ENCODE data around the gene FNDC4.

The FNDC4 gene

DNA sequence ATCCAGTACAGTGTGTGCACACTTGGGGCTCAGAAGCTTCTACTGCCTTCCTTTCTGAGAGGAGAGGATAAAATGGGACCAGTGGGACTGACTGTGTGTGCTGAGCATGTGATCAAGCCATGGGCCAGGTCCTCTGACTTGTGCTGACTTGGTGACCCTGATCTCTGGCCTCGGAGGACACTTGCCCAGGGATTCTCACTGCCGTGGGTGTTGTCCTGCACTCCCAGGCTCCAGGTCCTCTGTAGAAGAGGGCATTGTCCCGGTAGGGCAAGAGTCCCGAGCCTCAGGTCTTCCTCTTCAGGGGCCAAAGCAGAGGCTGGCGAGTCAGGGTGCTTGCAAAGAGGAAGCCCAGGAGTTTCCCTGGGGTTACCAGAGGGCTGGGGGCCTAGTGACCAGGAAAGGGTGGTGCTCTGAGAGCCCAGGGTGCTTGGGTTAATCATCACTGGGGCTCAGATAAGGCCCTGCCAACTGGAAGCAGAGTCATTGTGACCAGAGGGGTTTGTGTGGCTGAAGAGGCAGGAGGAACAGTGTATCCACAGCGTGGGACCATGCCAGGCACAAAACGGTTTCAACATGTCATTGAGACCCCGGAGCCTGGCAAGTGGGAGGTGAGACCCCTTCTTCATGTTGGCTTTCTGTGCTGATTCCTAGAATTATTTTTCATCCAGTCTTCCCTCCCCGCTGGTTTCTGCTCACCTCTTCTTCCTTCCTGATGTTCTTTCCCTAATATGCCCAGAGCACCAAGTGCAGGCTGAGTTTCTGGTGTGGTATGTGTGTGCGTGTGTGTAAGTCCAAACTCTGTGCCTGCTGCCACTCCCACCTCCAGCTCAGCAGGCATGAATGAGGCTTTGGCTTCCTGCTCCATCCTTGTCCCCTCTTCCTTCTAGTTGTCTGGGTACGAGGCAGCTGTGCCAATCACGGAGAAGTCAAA is 1.6 kb upstream of the FNDC4 start, which contains the start of gene GCKR:
Gene GCKR, plus strand, starts transcription at position 483 of the 931 bp plus-strand sequence. Its CDS starts 66 bp downstream, at position 549.
- Histone ChIP-seq H4K20me1 (ENCODE audit: insufficient read depth, low read length) (no peaks in the 10 kb centered on the region), H3K4me2 (ENCODE audit: low read depth, low read length) (no peak within 1 kb of the TSS), H3K79me2 (ENCODE audit: low read length) (no peaks in the 10 kb centered on the region), H3K36me3 (replicated peaks; ENCODE audit: insufficient read depth, low read length) (no peaks in the 10 kb centered on the region), H3K4me1 (ENCODE audit: low read length) (no peaks in the 10 kb centered on the region), H3K27ac (ENCODE audit: low read length) (no peak within 1 kb of the TSS), H3F3A (ENCODE audit: insufficient read depth, low read length) (no peaks in the 10 kb centered on the region), H2AFZ (ENCODE audit: low read length) (no peak within 1 kb of the TSS), H3K9ac (ENCODE audit: low read length) (no peak within 1 kb of the TSS), H3K9me2 (replicated peaks; ENCODE audit: insufficient read depth, low read length) (no peaks in the 10 kb centered on the region), H3K27me3 (replicated peaks; ENCODE audit: insufficient read depth, low read length) (peaks cover 13% of the 10 kb centered on the region), H3K4me3 (ENCODE audit: low read length) (no peak within 1 kb of the TSS), H3K9me3 (replicated peaks; ENCODE audit: insufficient read depth, low read length) (no peaks in the 10 kb centered on the region)
- TF ChIP-seq EZH2 (optimal IDR thresholded peaks at IDR 0.05; ENCODE audit: low read depth, low read length) (no peak), EZH2phosphoT487 (IDR thresholded peaks at IDR 0.05; ENCODE audit: low read length) (no peak)
- TF ChIP-seq, protein P1, sequence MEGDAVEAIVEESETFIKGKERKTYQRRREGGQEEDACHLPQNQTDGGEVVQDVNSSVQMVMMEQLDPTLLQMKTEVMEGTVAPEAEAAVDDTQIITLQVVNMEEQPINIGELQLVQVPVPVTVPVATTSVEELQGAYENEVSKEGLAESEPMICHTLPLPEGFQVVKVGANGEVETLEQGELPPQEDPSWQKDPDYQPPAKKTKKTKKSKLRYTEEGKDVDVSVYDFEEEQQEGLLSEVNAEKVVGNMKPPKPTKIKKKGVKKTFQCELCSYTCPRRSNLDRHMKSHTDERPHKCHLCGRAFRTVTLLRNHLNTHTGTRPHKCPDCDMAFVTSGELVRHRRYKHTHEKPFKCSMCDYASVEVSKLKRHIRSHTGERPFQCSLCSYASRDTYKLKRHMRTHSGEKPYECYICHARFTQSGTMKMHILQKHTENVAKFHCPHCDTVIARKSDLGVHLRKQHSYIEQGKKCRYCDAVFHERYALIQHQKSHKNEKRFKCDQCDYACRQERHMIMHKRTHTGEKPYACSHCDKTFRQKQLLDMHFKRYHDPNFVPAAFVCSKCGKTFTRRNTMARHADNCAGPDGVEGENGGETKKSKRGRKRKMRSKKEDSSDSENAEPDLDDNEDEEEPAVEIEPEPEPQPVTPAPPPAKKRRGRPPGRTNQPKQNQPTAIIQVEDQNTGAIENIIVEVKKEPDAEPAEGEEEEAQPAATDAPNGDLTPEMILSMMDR (IDR thresholded peaks at IDR 0.05; ENCODE audit: low read length), result no peak
- no peak for DNase-seq

DNA sequence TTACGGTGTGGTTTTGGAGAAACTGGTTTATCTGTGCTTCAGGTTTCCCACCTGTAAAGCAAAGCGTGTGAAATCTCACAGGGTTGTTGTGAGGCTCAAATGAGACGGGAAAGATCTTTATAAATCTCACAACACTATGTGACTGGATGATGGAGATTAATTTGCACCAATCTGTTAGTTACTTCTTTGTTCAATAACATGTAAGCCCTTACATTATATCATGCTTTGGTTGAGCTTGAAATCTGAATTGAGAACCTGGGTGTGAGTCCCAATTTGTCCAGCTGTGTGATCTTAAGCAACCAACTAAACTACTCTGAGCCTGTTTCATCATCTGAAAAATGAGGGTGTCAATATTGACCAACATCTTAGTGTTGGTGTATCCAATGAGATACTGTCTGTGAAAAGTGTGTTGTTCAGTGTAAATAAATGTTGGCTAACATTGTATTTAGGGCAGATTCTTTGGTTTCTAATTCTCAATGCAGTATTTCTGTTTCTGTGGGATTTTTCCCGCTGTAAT is 898 bp upstream of the FNDC4 start:
- H3K4me2 ChIP-seq (ENCODE audit: low read depth, low read length), result no peak overlapping the region
- no peak overlapping the region for H2AFZ ChIP-seq (ENCODE audit: low read length)
- no peak overlapping the region for H3K27ac ChIP-seq (ENCODE audit: low read length)
- H3K9me2 ChIP-seq (replicated peaks; ENCODE audit: insufficient read depth, low read length), result no peaks in the 10 kb centered on the region
- no peak for TF ChIP-seq EZH2 (optimal IDR thresholded peaks at IDR 0.05; ENCODE audit: low read depth, low read length)
- no peak for TF ChIP-seq EZH2phosphoT487 (IDR thresholded peaks at IDR 0.05; ENCODE audit: low read length)
- TF ChIP-seq, protein P1 (IDR thresholded peaks at IDR 0.05; ENCODE audit: low read length), result no peak
- H3K9me3 ChIP-seq (replicated peaks; ENCODE audit: insufficient read depth, low read length), result no peaks in the 10 kb centered on the region
- no peak overlapping the region for H3K9ac ChIP-seq (ENCODE audit: low read length)
- H3K36me3 ChIP-seq (replicated peaks; ENCODE audit: insufficient read depth, low read length), result no peaks in the 10 kb centered on the region
- no peaks in the 10 kb centered on the region for H3F3A ChIP-seq (ENCODE audit: insufficient read depth, low read length)
- no peak for DNase-seq
- H3K4me3 ChIP-seq (ENCODE audit: low read length), result no peak overlapping the region
- no peaks in the 10 kb centered on the region for H4K20me1 ChIP-seq (ENCODE audit: insufficient read depth, low read length)
- H3K79me2 ChIP-seq (ENCODE audit: low read length), result no peaks in the 10 kb centered on the region
- H3K4me1 ChIP-seq (ENCODE audit: low read length), result no peaks in the 10 kb centered on the region
- peaks cover 13% of the 10 kb centered on the region for H3K27me3 ChIP-seq (replicated peaks; ENCODE audit: insufficient read depth, low read length)

DNA sequence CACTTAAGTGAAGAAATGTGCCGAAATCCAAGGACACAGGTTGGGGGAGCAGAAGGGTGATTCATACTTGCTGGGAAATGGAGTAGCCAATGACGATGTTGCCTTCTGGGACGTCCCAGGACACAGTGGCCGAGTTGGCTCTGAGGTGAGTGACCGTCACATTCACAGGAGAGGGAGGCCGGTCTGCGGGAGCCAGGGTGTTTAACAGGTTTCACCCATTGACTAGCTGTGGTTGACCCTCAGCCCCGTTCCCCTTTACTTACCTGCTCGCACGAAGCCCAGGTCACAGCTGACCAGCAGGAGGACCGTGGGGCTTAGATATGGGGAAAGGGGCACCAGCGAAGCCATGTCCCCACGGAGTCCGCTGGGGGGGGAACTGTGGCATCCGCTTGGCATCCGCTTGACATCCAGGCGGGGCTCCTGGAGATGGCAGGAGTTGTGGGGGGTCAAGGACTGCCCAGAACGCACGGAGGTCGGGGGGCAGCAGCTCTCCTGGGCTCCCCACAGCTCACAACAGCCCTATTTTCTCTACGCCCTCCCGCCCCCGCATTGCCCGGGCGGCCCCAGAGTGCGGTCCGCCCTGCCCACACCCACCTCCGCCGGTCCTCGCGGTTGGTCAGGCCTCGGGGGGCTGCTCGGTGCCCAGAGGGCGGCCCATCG is 586 bp downstream of the FNDC4 start:
- Histone ChIP-seq H3K9ac (ENCODE audit: low read length) (no peak overlapping the region), H3K27ac (ENCODE audit: low read length) (no peak overlapping the region), H4K20me1 (ENCODE audit: insufficient read depth, low read length) (no peaks in the 10 kb centered on the region), H3K4me1 (ENCODE audit: low read length) (no peaks in the 10 kb centered on the region), H3K79me2 (ENCODE audit: low read length) (no peaks in the 10 kb centered on the region), H2AFZ (ENCODE audit: low read length) (no peak overlapping the region), H3F3A (ENCODE audit: insufficient read depth, low read length) (no peaks in the 10 kb centered on the region), H3K27me3 (replicated peaks; ENCODE audit: insufficient read depth, low read length) (peaks cover 13% of the 10 kb centered on the region), H3K4me2 (ENCODE audit: low read depth, low read length) (no peak overlapping the region; the same call in 1 of the 2 replicates), H3K36me3 (replicated peaks; ENCODE audit: insufficient read depth, low read length) (no peaks in the 10 kb centered on the region), H3K4me3 (ENCODE audit: low read length) (no peak overlapping the region), H3K9me3 (replicated peaks; ENCODE audit: insufficient read depth, low read length) (no peaks in the 10 kb centered on the region), H3K9me2 (replicated peaks; ENCODE audit: insufficient read depth, low read length) (no peaks in the 10 kb centered on the region)
- TF ChIP-seq, protein P1 (IDR thresholded peaks at IDR 0.05; ENCODE audit: low read length), result no peak
- TF ChIP-seq EZH2phosphoT487 (IDR thresholded peaks at IDR 0.05; ENCODE audit: low read length) (no peak), EZH2 (optimal IDR thresholded peaks at IDR 0.05; ENCODE audit: low read depth, low read length) (no peak)
- DNase-seq, result no peak

Data from MM.1S (cell line).